HG02852 (cell line): ENCODE data around the gene UNCX.
"Not testable (repeated sequence)": the region's sequence is repeated elsewhere in the genome, so short reads cannot be mapped to it uniquely, and the experiment has no call there.

Source experiments
- ATAC-seq: cut with Tn5 transposase; IDR thresholded peaks from one replicate; pipeline ENCODE4 v1.9.1; 2021; ENCODE audit warnings: mild to moderate bottlenecking, moderate library complexity; ENCODE audit not compliant: unreplicated experiment

Gene UNCX

GRCh38 chr7:1232623-1233332 is at the start of gene UNCX:
TSS of gene UNCX (plus strand) at chr7:1232872. CDS start at chr7:1233018, 146 bp downstream.
- ATAC-seq: no peak

GRCh38 chr7:1187127-1187526 is 45.5 kb upstream of the UNCX start:
- no peak for ATAC-seq

GRCh38 chr7:1188720-1189294 is 43.9 kb upstream of the UNCX start:
- no peak for ATAC-seq

GRCh38 chr7:1189986-1190772 is 42.5 kb upstream of the UNCX start:
- no peak for ATAC-seq

GRCh38 chr7:1192171-1192676 is 40.4 kb upstream of the UNCX start:
- ATAC-seq: no peak

- no peak for ATAC-seq
These were observed 38.9 kb upstream of the UNCX start for GRCh38 chr7:1193593-1194424.

- ATAC-seq: not testable (repeated sequence)
These were observed 36.2 kb upstream of the UNCX start for GRCh38 chr7:1196441-1196840.

- ATAC-seq: no peak
These were observed 35.7 kb upstream of the UNCX start for GRCh38 chr7:1196950-1197349.

- no peak for ATAC-seq
These were observed 34.6 kb upstream of the UNCX start for GRCh38 chr7:1197997-1198625.

- no peak for ATAC-seq
These were observed 32.6 kb upstream of the UNCX start for GRCh38 chr7:1200045-1200444.

- no peak for ATAC-seq
These were observed 30.8 kb upstream of the UNCX start for GRCh38 chr7:1201916-1202315.

GRCh38 chr7:1202914-1203313 is 29.8 kb upstream of the UNCX start:
- not testable (repeated sequence) for ATAC-seq

GRCh38 chr7:1204460-1205140 is 28.1 kb upstream of the UNCX start:
- no peak for ATAC-seq

GRCh38 chr7:1205742-1206141 is 26.9 kb upstream of the UNCX start:
- not testable (repeated sequence) for ATAC-seq

- ATAC-seq: no peak
These were observed 23.6 kb upstream of the UNCX start for GRCh38 chr7:1209097-1209496.

GRCh38 chr7:1210321-1210978 is 22.2 kb upstream of the UNCX start:
- ATAC-seq: no peak

GRCh38 chr7:1210979-1211608 is 21.6 kb upstream of the UNCX start:
- ATAC-seq: no peak

GRCh38 chr7:1211611-1212010 is 21.1 kb upstream of the UNCX start:
- no peak for ATAC-seq

GRCh38 chr7:1212025-1212424 is 20.6 kb upstream of the UNCX start:
- ATAC-seq: not testable (repeated sequence)
